Measurements from ENCODE around the gene EIF2D.

DNA sequence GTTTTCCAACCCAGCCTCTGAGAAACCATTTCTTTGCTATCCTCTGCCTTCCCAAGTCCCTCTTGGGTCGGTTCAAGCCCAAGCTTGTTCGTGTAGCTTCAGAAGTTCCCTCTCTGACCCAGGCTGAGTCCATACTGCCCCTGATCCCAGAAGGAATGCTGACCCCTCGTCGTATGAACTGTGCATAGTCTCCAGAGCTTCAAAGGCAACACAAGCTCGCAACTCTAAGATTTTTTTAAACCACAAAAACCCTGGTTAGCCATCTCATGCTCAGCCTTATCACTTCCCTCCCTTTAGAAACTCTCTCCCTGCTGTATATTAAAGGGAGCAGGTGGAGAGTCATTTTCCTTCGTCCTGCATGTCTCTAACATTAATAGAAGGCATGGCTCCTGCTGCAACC is 23.8 kb downstream of the EIF2D start:
- TF ChIP-seq RAD21 (conservative IDR thresholded peaks at IDR 0.05 in 1 of 2, IDR thresholded peaks at IDR 0.05 in 1 of 2) (no peak), JUNB (IDR thresholded peaks at IDR 0.05) (no peak), NFE2L2 (conservative IDR thresholded peaks at IDR 0.05; ENCODE audit: low read length) (no peak), FOXS1 (CRISPR knock-in tag; IDR thresholded peaks at IDR 0.05) (no peak), EP300 (IDR thresholded peaks at IDR 0.05) (no peak), GATA3 (IDR thresholded peaks at IDR 0.05; ENCODE audit: borderline replicate concordance) (no peak), MYC (IDR thresholded peaks at IDR 0.05; ENCODE audit: borderline replicate concordance, low read length) (no peak)
- TF ChIP-seq, protein P1, sequence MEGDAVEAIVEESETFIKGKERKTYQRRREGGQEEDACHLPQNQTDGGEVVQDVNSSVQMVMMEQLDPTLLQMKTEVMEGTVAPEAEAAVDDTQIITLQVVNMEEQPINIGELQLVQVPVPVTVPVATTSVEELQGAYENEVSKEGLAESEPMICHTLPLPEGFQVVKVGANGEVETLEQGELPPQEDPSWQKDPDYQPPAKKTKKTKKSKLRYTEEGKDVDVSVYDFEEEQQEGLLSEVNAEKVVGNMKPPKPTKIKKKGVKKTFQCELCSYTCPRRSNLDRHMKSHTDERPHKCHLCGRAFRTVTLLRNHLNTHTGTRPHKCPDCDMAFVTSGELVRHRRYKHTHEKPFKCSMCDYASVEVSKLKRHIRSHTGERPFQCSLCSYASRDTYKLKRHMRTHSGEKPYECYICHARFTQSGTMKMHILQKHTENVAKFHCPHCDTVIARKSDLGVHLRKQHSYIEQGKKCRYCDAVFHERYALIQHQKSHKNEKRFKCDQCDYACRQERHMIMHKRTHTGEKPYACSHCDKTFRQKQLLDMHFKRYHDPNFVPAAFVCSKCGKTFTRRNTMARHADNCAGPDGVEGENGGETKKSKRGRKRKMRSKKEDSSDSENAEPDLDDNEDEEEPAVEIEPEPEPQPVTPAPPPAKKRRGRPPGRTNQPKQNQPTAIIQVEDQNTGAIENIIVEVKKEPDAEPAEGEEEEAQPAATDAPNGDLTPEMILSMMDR (IDR thresholded peaks at IDR 0.05), result no peak
- TF ChIP-seq, protein P2, sequence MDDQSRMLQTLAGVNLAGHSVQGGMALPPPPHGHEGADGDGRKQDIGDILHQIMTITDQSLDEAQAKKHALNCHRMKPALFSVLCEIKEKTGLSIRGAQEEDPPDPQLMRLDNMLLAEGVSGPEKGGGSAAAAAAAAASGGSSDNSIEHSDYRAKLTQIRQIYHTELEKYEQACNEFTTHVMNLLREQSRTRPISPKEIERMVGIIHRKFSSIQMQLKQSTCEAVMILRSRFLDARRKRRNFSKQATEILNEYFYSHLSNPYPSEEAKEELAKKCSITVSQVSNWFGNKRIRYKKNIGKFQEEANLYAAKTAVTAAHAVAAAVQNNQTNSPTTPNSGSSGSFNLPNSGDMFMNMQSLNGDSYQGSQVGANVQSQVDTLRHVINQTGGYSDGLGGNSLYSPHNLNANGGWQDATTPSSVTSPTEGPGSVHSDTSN (IDR thresholded peaks at IDR 0.05), result no peak
